H9 (cell line): ENCODE results near the gene SH3TC1. TPM values are rescaled to one million over a fixed set of nuclear protein-coding genes. Genes with fewer than 3 reads are reported as not detected.

ENCODE experiments used
- DNase-seq: peaks from one replicate; pipeline ENCODE4 v3.0.0-alpha.2; 2017
- H2AFZ ChIP-seq: one replicate; pipeline ENCODE4 v1.6.1; 2013; ENCODE audit warnings: mild to moderate bottlenecking, low read length, control low read depth, moderate library complexity
- H2AK5ac ChIP-seq: 2 replicates; pipeline ENCODE4 v1.6.1; 2013; ENCODE audit warnings: low read length, control low read depth, mixed read lengths; ENCODE audit not compliant: insufficient read length
- H2BK120ac ChIP-seq: one replicate; pipeline ENCODE4 v1.6.1; 2013; ENCODE audit warnings: low read depth, mild to moderate bottlenecking, low read length, control low read depth, inconsistent platforms; ENCODE audit not compliant: poor library complexity, severe bottlenecking
- H2BK12ac ChIP-seq: 2 replicates; pipeline ENCODE4 v1.6.1; 2013; ENCODE audit warnings: low read length, control low read depth, mixed read lengths, low read depth; ENCODE audit not compliant: insufficient read length
- H2BK15ac ChIP-seq: 2 replicates; pipeline ENCODE4 v1.6.1; 2013; ENCODE audit warnings: low read depth, low read length, control low read depth
- H2BK20ac ChIP-seq: one replicate; pipeline ENCODE4 v1.6.1; 2013; ENCODE audit warnings: low read depth, mild to moderate bottlenecking, low read length, control low read depth, inconsistent platforms; ENCODE audit not compliant: poor library complexity, severe bottlenecking
- H2BK5ac ChIP-seq: 2 replicates; pipeline ENCODE4 v1.6.1; 2013; ENCODE audit warnings: low read length, control low read depth, mixed read lengths; ENCODE audit not compliant: insufficient read length
- H3K14ac ChIP-seq: 2 replicates; pipeline ENCODE4 v1.6.1; 2013; ENCODE audit warnings: low read length, control low read depth; ENCODE audit not compliant: insufficient read depth
- H3K18ac ChIP-seq: 2 replicates; pipeline ENCODE4 v1.6.1; 2013; ENCODE audit warnings: low read depth, mild to moderate bottlenecking, mixed read lengths, low read length, control low read depth; ENCODE audit not compliant: insufficient read length
- H3K23ac ChIP-seq: 2 replicates; pipeline ENCODE4 v1.6.1; 2013; ENCODE audit warnings: low read length, control low read depth, mixed read lengths, low read depth; ENCODE audit not compliant: insufficient read length
- H3K23me2 ChIP-seq: 2 replicates; pipeline ENCODE4 v1.6.1; 2013; ENCODE audit warnings: low read depth, mild to moderate bottlenecking, mixed read lengths, low read length, control low read depth; ENCODE audit not compliant: insufficient read length, poor library complexity, severe bottlenecking
- H3K27ac ChIP-seq: 2 replicates; pipeline ENCODE4 v1.5.1; 2013; ENCODE audit warnings: low read length, control low read depth, mixed read lengths, low read depth; ENCODE audit not compliant: insufficient read length
- H3K27me3 ChIP-seq: 2 replicates; pipeline ENCODE4 v1.6.1; 2013; ENCODE audit warnings: low read length, control low read depth, inconsistent platforms; ENCODE audit not compliant: insufficient read depth
- H3K4ac ChIP-seq: 2 replicates; pipeline ENCODE4 v1.6.1; 2013; ENCODE audit warnings: low read depth, mild to moderate bottlenecking, control low read depth, inconsistent platforms, low read length, moderate library complexity
- H3K4me1 ChIP-seq: 2 replicates; pipeline ENCODE4 v1.6.1; 2013; ENCODE audit warnings: low read length, control low read depth, inconsistent platforms; ENCODE audit not compliant: insufficient read depth
- H3K4me2 ChIP-seq: 2 replicates; pipeline ENCODE4 v1.6.1; 2013; ENCODE audit warnings: low read length, control low read depth, mixed read lengths; ENCODE audit not compliant: insufficient read length, insufficient read depth
- H3K56ac ChIP-seq: 2 replicates; pipeline ENCODE4 v1.6.1; 2013; ENCODE audit warnings: low read depth, mild to moderate bottlenecking, mixed read lengths, low read length, control low read depth; ENCODE audit not compliant: insufficient read length
- H3K79me1 ChIP-seq: 2 replicates; pipeline ENCODE4 v1.6.1; 2013; ENCODE audit warnings: low read depth, mild to moderate bottlenecking, moderate library complexity, low read length, control low read depth, inconsistent platforms; ENCODE audit not compliant: insufficient read depth, poor library complexity, severe bottlenecking
- H3K79me2 ChIP-seq: 2 replicates; pipeline ENCODE4 v1.6.1; 2013; ENCODE audit warnings: low read length, control low read depth, inconsistent platforms; ENCODE audit not compliant: insufficient read depth
- H3K9ac ChIP-seq: 2 replicates; pipeline ENCODE4 v1.6.1; 2013; ENCODE audit warnings: low read length, control low read depth, mixed read lengths; ENCODE audit not compliant: insufficient read length; ENCODE audit errors: extremely low read depth
- H3K9me3 ChIP-seq: one replicate; pipeline ENCODE4 v1.6.1; 2013; ENCODE audit warnings: low read depth, low read length, inconsistent platforms; ENCODE audit not compliant: control insufficient read depth
- H3T11ph ChIP-seq: one replicate; pipeline ENCODE4 v1.6.1; 2013; ENCODE audit warnings: mild to moderate bottlenecking, low read length, control low read depth, inconsistent platforms
- H4K20me1 ChIP-seq: one replicate; pipeline ENCODE4 v1.6.1; 2013; ENCODE audit not compliant: control insufficient read depth, insufficient read length, insufficient read depth
- H4K5ac ChIP-seq: 2 replicates; pipeline ENCODE4 v1.6.1; 2013; ENCODE audit warnings: low read depth, mild to moderate bottlenecking, mixed read lengths, low read length, control low read depth; ENCODE audit not compliant: insufficient read length
- H4K8ac ChIP-seq: replicated peaks from 2 replicates; pipeline ENCODE4 v1.6.1; 2013; ENCODE audit warnings: low read length, control low read depth, mixed read lengths, low read depth; ENCODE audit not compliant: insufficient read length
- H4K91ac ChIP-seq: 2 replicates; pipeline ENCODE4 v1.6.1; 2013; ENCODE audit warnings: low read depth, mild to moderate bottlenecking, moderate library complexity, mixed read lengths, low read length, control low read depth; ENCODE audit not compliant: insufficient read length
- H3K27ac Mint-ChIP-seq, 3 experiments: 2 replicates in 2 of 3; 3 replicates in 1 of 3; pipeline ENCODE4 v1.8.0; 2020 to 2021; ENCODE audit warnings: mixed read lengths in 3 of 3, mild to moderate bottlenecking in 1 of 3, moderate library complexity in 1 of 3
- H3K27me3 Mint-ChIP-seq: 2 replicates; pipeline ENCODE4 v1.8.0; 2021; ENCODE audit warnings: low read depth, mild to moderate bottlenecking, moderate library complexity, mixed read lengths
- H3K36me3 Mint-ChIP-seq, 3 experiments: 2 replicates in 2 of 3; 3 replicates in 1 of 3; pipeline ENCODE4 v1.8.0; 2020 to 2021; ENCODE audit warnings: low read depth in 3 of 3, mixed read lengths in 3 of 3; ENCODE audit not compliant: insufficient read depth in 1 of 3
- H3K4me1 Mint-ChIP-seq, 2 experiments: 2 replicates each; pipeline ENCODE4 v1.8.0; 2020; ENCODE audit warnings: mixed read lengths in 2 of 2
- H3K4me3 Mint-ChIP-seq, 2 experiments: 2 replicates in 1 of 2; 3 replicates in 1 of 2; pipeline ENCODE4 v1.8.0; 2020 to 2021; ENCODE audit warnings: mild to moderate bottlenecking in 2 of 2, mixed read lengths in 2 of 2, moderate library complexity in 1 of 2
- H3K9me3 Mint-ChIP-seq, 2 experiments: 2 replicates in 1 of 2; 3 replicates in 1 of 2; pipeline ENCODE4 v1.8.0; 2020; ENCODE audit warnings: mild to moderate bottlenecking in 2 of 2, mixed read lengths in 2 of 2, moderate library complexity in 1 of 2
- WGBS: extraction: QIAGEN DNeasy Blood & Tissue Kit; methylation state at CpG from one replicate; pipeline ENCODE4 v1.1.7; 2013; ENCODE audit warnings: missing lambda C conversion rate, low lambda C conversion rate, mixed read lengths; ENCODE audit not compliant: insufficient read length; ENCODE audit errors: extremely low coverage; 5-methylcytosine and 5-hydroxymethylcytosine counted together
- total RNA-seq: library from RNA; stranded (reverse); gene quantifications from 2 replicates; pipeline ENCODE4 v1.2.1, GENCODE V29; 2021
- TF ChIP-seq, protein P1 (sequence below): fragments of 200-600 bp; sonication (generic); conservative IDR thresholded peaks from 3 replicates; pipeline ENCODE4 v1.8.0; 2021; ENCODE audit warnings: antibody characterized with exemption, mild to moderate bottlenecking

Gene SH3TC1
- total RNA-seq, 1 experiment from 2014 or later = 0.74 TPM

DNA sequence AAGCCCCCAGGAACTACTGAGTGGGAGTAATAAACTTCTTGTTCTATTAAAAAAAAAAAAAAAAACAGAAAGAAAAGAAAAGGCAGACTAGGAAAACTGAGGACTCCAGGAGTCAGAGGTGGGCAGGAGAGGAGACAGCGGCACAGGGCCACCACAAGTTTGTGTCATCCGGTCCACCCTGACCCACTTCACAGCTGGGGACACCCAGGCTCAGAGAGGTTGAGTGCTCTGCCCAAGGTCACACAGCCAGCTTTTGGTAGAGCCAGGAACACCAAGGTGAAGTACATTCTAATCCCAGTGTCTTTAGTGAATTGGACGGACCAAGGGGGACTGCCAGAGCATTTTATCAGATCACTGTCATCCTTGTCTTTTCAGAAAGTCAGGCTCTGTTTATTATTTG is 24.1 kb upstream of the SH3TC1 start:
- no peak overlapping the region for H3K4ac ChIP-seq
- H3K56ac ChIP-seq = no peak overlapping the region
- no peaks in the 10 kb centered on the region for H3K79me1 ChIP-seq
- no peak overlapping the region for H4K8ac ChIP-seq
- TF ChIP-seq, protein P1, sequence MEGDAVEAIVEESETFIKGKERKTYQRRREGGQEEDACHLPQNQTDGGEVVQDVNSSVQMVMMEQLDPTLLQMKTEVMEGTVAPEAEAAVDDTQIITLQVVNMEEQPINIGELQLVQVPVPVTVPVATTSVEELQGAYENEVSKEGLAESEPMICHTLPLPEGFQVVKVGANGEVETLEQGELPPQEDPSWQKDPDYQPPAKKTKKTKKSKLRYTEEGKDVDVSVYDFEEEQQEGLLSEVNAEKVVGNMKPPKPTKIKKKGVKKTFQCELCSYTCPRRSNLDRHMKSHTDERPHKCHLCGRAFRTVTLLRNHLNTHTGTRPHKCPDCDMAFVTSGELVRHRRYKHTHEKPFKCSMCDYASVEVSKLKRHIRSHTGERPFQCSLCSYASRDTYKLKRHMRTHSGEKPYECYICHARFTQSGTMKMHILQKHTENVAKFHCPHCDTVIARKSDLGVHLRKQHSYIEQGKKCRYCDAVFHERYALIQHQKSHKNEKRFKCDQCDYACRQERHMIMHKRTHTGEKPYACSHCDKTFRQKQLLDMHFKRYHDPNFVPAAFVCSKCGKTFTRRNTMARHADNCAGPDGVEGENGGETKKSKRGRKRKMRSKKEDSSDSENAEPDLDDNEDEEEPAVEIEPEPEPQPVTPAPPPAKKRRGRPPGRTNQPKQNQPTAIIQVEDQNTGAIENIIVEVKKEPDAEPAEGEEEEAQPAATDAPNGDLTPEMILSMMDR = no peak
- no peak overlapping the region for H3K23ac ChIP-seq
- no peaks in the 10 kb centered on the region for H3K23me2 ChIP-seq
- H3K9ac ChIP-seq = no peak overlapping the region
- no peak overlapping the region for H3K27ac ChIP-seq
- no peak overlapping the region for H2BK120ac ChIP-seq
- no peak overlapping the region for H2BK12ac ChIP-seq
- H3K79me2 ChIP-seq = no peaks in the 10 kb centered on the region
- no peak overlapping the region for H3T11ph ChIP-seq
- no peaks in the 10 kb centered on the region for H3K4me1 ChIP-seq
- Mint-ChIP-seq H3K4me1 (peaks cover 0 to 2% of the 10 kb centered on the region in 2 experiments; a peak in 1 of 4 replicates), H3K4me3 (no peak overlapping the region), H3K27me3 (peaks cover 7% of the 10 kb centered on the region), H3K9me3 (no peaks in the 10 kb centered on the region; a peak in 1 of 5 replicates), H3K27ac (no peak overlapping the region), H3K36me3 (no peaks in the 10 kb centered on the region)
- no peak overlapping the region for H2AK5ac ChIP-seq
- no peak overlapping the region for H2BK5ac ChIP-seq
- no peak overlapping the region for H4K91ac ChIP-seq
- no peak overlapping the region for H4K5ac ChIP-seq
- H3K4me2 ChIP-seq = no peak overlapping the region
- H2AFZ ChIP-seq = no peak overlapping the region
- no peak for DNase-seq
- no peaks in the 10 kb centered on the region for H4K20me1 ChIP-seq
- no peak overlapping the region for H2BK20ac ChIP-seq
- no peak overlapping the region for H3K14ac ChIP-seq
- H3K9me3 ChIP-seq = no peaks in the 10 kb centered on the region
- WGBS = no CpG with 5 or more reads among the region's 3 CpGs
- H3K27me3 ChIP-seq = no peaks in the 10 kb centered on the region
- H3K18ac ChIP-seq = no peak overlapping the region
- no peak overlapping the region for H2BK15ac ChIP-seq
